ENCODE results near the gene TMEM98. TPM values are rescaled to one million over a fixed set of nuclear protein-coding genes. Genes with fewer than 3 reads are reported as not detected.

Gene TMEM98
- total and polyA plus RNA-seq, 2 of the 8 experiments (the other 6 are each of a cell fraction or from before 2014, with no cell fraction given), result 86.1 to 232 TPM

- H3K79me2 ChIP-seq (ENCODE audit: control insufficient read depth in 1 of 2, insufficient read depth in 2 of 2, low read length in 2 of 2), result no peaks in the 10 kb centered on the region
- no peak overlapping the region for H2AK5ac ChIP-seq (ENCODE audit: low read depth, low read length)
These were observed 25.9 kb downstream of the TMEM98 start for GRCh38 chr17:32953857-32954256.

More at GRCh38 chr17:32953857-32954256, 25.9 kb downstream of the TMEM98 start:
- H3K27ac ChIP-seq (ENCODE audit: low read depth, low read length), result no peak overlapping the region
- no peak for DNase-seq (ENCODE audit: low read depth in 1 of 2, low spot score in 2 of 2)
- no peaks in the 10 kb centered on the region for H3K9me3 ChIP-seq (ENCODE audit: insufficient read depth in 2 of 2, low read depth in 1 of 2, low read length in 1 of 2)
- no peak overlapping the region for H2BK120ac ChIP-seq (replicated peaks; ENCODE audit: low read depth, low read length)
- no peaks in the 10 kb centered on the region for H4K20me1 ChIP-seq (replicated peaks in 1 of 2; ENCODE audit: control insufficient read depth in 1 of 2, insufficient read depth in 2 of 2, low read length in 2 of 2)
- no peaks in the 10 kb centered on the region for H3K23me2 ChIP-seq (ENCODE audit: low read depth, low read length)
- H3K27me3 ChIP-seq (replicated peaks in 1 of 4; ENCODE audit: control insufficient read depth in 3 of 4, extremely low read depth in 1 of 4, insufficient read depth in 3 of 4, low read length in 3 of 4), result no peaks in the 10 kb centered on the region
- H3K4me1 ChIP-seq (replicated peaks in 1 of 4; ENCODE audit: control insufficient read depth in 3 of 4, insufficient read depth in 4 of 4, low read length in 3 of 4), result no peaks in the 10 kb centered on the region
- CTCF ChIA-PET (ENCODE audit: partially characterized antibody), result interaction anchor here (1.8 to 6.9 kb wide), 3 partner anchors 12 to 45 kb away, joined by 7 to 61 read pairs (median 8); no protein-coding TSS in a partner anchor
- no peak overlapping the region for H3K4me3 ChIP-seq (ENCODE audit: extremely low read depth in 1 of 4, insufficient read depth in 2 of 4, low read depth in 3 of 4, low read length in 4 of 4)
- FAIRE-seq, result no peak
- H3K56ac ChIP-seq (replicated peaks; ENCODE audit: insufficient read length, low read depth, low read length), result no peak overlapping the region
- no peaks in the 10 kb centered on the region for H3K79me1 ChIP-seq (ENCODE audit: low read depth, low read length)
- no peak overlapping the region for H2BK5ac ChIP-seq (ENCODE audit: low read depth, low read length)
- no peak overlapping the region for H3K4me2 ChIP-seq (ENCODE audit: insufficient read depth in 1 of 2, low read depth in 2 of 2, low read length in 2 of 2)
- no peak overlapping the region for H4K91ac ChIP-seq (replicated peaks; ENCODE audit: insufficient read length, low read length)
- no peak overlapping the region for H3K9ac ChIP-seq (replicated peaks in 1 of 4; ENCODE audit: extremely low read depth in 1 of 4, low read depth in 3 of 4, low read length in 3 of 4)
- WGBS, 2 experiments (ENCODE audit: extremely low coverage in 1 of 2, insufficient coverage in 1 of 2, insufficient read length in 1 of 2, insufficient replicate concordance in 2 of 2, low coverage in 1 of 2, low lambda C conversion rate in 2 of 2, missing lambda C conversion rate in 1 of 2), result 78% methylated on average over 2 of the region's 2 CpGs; no CpG with 5 or more reads in 1 of the 2 experiments
- H3K18ac ChIP-seq (ENCODE audit: extremely low read depth, low read length), result no peak overlapping the region
- H2BK20ac ChIP-seq (ENCODE audit: low read length), result no peak overlapping the region
- no peak overlapping the region for H2BK12ac ChIP-seq (ENCODE audit: low read depth, low read length)
- H3K4ac ChIP-seq (replicated peaks; ENCODE audit: insufficient read length, low read depth, low read length), result no peak overlapping the region
- no peak overlapping the region for H3K14ac ChIP-seq (ENCODE audit: insufficient read length)
- no peak overlapping the region for H2BK15ac ChIP-seq (ENCODE audit: low read length)
- H2AFZ ChIP-seq (ENCODE audit: low read length), result no peak overlapping the region
- POLR2A ChIA-PET (ENCODE audit: partially characterized antibody), result no interaction called here
- no peak overlapping the region for H4K8ac ChIP-seq (ENCODE audit: extremely low read depth, insufficient read depth, low read length)
- TF ChIP-seq BCL11A (IDR thresholded peaks at IDR 0.05; ENCODE audit: low read depth in 2 of 2, low read length in 2 of 2), result no peak
- no peak for TF ChIP-seq RNF2 (IDR thresholded peaks at IDR 0.05; ENCODE audit: borderline replicate concordance, low read depth, low read length, missing control alignments, poor library complexity, severe bottlenecking)
- no peak for TF ChIP-seq RBBP5 (IDR thresholded peaks at IDR 0.05; ENCODE audit: borderline replicate concordance, low read depth, low read length)
- TF ChIP-seq ATF3 (IDR thresholded peaks at IDR 0.05; ENCODE audit: insufficient read depth, low read depth, low read length), result no peak
- TF ChIP-seq ASH2L (IDR thresholded peaks at IDR 0.05; ENCODE audit: low read length), result no peak
- no peak for TF ChIP-seq TEAD4 (IDR thresholded peaks at IDR 0.05; ENCODE audit: low read depth, low read length)
- TF ChIP-seq YY1 (IDR thresholded peaks at IDR 0.05; ENCODE audit: low read depth, low read length), result no peak
- no peak for TF ChIP-seq SP2 (IDR thresholded peaks at IDR 0.05; ENCODE audit: low read length)
- TF ChIP-seq CEBPB (IDR thresholded peaks at IDR 0.05; ENCODE audit: low read depth, low read length), result no peak
- TF ChIP-seq POU5F1 (IDR thresholded peaks at IDR 0.05; ENCODE audit: low read depth, low read length), result no peak
- TF ChIP-seq ZNF274 (IDR thresholded peaks at IDR 0.05; ENCODE audit: borderline replicate concordance, extremely low read depth, low read length), result no peak
- no peak for TF ChIP-seq EGR1 (IDR thresholded peaks at IDR 0.05; ENCODE audit: borderline replicate concordance, low read depth, low read length)
- TF ChIP-seq CHD1 (IDR thresholded peaks at IDR 0.05; ENCODE audit: low read depth, low read length), result no peak
- no peak for TF ChIP-seq EZH2 (IDR thresholded peaks at IDR 0.05; ENCODE audit: low read depth, low read length, severe bottlenecking)
- no peak for TF ChIP-seq NRF1 (IDR thresholded peaks at IDR 0.05; ENCODE audit: low read depth, low read length)
- no peak overlapping the region for H3K23ac ChIP-seq (ENCODE audit: insufficient read length)
- no peaks in the 10 kb centered on the region for H3K36me3 ChIP-seq (ENCODE audit: control insufficient read depth in 2 of 4, insufficient read depth in 4 of 4, low read length in 3 of 4)
- H4K5ac ChIP-seq (ENCODE audit: insufficient read length, low read depth, low read length), result no peak overlapping the region
